ENCODE results near the gene ELANE.

ELANE gene

DNA sequence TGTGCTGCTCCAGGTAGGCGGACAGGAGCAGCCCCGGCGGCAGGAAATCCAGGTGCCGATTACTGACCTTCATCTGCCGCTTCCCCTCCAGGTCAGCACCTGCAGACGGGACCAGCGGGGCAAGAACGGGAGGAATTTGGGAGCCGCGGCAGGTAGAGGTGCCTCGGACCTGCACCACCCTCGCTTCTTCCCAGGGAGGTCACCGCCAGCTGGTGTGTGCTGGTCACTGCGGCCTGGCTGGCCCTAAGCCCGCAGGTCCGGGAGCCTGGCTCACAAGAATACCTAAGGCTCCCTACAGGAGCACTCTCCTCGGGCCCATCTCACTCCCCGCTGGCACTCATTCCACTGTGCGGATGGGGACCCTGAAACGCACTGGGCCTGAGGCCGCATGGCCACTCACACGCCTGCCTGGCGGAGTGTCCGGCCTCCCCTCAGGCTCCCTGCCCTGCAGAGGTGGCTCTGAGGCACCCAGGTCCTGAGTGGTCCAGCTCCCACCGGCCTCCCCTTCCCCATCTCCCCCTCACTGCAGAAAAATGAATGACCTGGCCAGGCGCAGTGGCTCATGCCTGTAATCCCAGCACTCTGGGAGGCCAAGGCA is 45.4 kb downstream of the ELANE start:
- DNase-seq (ENCODE audit: low read depth, low spot score) = no peak

DNA sequence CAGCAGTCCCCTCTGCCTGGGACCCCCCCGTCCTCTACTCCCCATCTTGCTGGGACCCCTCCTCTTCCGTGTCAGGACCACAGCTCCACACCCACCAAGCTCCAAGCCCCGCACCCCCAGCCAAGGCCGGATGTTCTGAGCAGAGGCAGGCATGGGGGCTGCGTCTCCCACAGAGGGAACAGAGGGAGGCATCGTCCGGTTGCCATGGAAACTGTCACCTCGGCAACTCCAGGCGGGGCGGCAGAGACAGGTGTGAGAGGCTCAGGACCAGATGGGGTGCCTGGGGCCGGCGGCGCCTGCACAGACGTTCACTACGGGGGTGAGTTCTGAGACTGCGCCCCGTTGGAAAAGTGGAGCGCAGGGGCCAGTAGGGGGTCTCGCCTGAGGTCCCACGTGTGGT is 46.6 kb downstream of the ELANE start:
- DNase-seq (ENCODE audit: low read depth, low spot score) = no peak

DNA sequence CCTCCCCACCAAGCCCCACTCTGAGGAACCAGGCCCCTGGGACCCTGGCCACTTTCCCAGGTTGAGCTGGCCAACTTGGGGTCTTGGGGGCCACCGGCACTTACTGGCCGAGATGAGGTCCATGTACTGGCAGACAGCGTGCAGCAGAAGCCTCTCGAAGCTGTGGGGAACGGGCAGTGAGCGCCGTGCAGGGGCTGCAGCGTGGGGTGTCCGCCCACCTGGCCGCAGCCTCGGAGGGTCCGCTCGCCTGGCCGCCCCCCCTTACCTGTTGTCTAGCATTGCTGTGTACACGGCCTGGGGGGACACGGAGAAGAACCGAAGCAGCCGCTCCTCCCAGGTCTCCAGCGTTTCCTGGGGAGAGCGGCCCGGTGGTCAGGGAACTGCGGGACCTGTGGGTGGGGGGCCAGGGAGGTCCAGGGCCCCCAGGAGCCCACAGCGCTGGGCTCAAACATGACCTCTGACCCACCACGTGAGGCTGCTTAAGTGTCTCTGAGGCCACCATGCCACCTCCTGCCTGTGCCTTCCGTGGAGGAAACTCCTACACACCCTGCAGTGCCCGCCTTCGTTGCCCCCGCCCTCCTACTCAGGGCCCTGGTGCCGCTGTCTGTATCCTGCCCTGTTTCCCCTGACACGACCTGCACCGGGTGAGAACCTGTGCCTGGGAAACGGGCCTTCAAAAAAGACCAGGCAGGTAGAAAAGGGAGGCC is 47.4 kb downstream of the ELANE start:
- no peak for DNase-seq (ENCODE audit: low read depth, low spot score)

DNA sequence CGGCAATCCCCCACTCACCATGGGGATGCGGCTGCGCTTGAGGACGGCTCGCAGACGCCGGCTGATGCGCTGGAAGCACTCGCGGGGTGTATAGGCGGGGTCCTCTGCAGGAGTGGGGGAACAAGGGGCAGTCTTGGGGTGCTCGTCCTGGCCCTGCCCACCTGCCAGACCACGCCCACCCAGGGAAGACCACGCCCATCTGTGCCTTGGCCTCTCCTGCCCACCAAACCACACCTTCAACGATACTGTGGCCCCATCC is 47.9 kb downstream of the ELANE start:
- no peak for DNase-seq (ENCODE audit: low read depth, low spot score)

DNA sequence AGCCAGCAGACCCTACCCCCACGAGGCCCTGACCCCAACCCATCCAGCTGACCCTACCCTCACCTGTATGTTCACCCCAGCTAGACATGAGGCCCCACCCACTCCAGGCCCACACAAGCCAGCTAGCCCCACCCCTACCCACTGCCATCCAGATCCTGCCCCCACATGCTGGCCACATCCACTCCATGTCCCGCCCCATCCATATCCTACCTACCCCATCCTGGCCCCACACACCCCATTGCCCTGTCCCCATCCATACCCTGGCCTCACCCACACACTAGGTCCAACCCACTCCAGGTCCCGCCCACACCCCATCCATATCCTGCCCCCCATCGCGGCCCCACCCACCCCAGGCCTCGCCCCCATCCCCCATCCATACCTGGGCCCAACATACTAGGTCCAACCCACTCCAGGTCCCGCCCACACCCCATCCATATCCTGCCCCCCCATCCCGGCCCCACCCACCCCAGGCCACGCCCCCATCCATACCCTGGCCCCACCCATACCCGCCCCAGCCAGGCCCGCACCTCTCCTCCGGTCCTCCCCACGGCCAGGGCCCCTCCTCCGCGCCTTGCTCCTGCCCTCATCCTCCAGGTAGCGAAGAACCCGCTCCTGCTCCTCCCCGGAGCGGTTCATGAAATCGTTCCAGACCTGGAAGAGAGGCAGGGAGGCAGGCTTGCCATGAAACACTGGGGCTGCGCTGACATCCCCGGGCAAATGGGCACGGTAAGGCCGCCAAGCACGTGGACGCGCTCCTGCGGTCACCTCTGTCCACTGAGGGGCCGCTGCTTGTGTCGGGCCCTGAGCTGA is 48.4 kb downstream of the ELANE start:
- DNase-seq (ENCODE audit: low read depth, low spot score) = no peak

DNA sequence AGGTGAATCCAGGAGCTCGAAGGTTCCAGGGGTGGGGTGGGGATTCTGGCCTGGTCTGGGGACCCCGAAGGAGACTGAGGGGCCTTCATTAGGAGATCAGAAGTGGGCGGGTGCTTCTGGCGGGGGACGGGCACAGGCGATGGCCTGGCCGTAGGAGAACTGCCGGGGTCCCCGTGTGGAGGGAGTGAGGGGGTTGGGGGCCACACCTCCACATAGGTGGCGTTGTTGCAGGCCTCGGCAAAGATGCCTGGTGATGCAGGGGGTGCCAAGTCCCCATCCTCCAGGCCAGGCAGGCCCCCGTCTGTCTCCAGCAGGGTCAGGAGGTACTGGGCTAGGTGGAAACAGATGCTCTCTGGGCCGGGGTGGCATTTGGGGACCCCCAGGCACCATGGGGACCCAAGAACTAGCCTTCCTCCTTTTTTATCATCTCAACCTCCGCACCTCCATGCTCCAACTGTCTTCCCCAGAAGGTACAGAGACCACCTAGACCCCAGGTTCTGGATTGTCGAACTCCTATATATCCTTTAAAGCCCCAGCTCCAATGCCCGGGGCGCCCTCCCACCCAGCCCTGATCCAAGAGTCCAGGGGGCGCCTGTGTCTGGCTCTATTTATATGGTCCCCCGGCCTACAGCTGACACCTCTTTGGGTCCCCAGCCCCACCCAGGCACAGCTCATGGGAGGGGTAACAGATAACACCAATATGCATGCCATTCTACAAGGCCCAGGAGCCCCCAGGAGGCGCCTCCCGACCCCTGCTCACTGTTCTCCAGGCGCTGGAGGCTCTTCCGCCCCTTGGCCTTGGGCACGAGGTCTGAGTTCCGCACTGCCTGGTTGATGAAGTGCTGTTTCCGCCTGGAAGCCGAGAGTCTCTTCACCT is 49.4 kb downstream of the ELANE start:
- DNase-seq (ENCODE audit: low read depth, low spot score) = no peak

DNA sequence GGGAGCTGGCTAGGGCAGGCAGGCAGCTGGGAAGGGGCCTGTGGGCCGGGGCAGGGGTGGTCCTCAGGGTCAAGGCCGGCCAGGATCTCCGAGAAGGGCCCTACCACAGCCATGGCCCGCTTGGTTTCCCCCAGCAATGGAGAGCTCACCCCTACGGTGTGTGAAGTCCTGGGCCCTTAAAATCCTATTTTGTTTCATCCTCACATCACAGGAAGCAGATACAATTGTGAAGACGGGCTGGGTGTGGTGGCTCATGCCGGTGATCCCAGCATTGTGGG is 49.9 kb downstream of the ELANE start:
- no peak for DNase-seq (ENCODE audit: low read depth, low spot score)

DNA sequence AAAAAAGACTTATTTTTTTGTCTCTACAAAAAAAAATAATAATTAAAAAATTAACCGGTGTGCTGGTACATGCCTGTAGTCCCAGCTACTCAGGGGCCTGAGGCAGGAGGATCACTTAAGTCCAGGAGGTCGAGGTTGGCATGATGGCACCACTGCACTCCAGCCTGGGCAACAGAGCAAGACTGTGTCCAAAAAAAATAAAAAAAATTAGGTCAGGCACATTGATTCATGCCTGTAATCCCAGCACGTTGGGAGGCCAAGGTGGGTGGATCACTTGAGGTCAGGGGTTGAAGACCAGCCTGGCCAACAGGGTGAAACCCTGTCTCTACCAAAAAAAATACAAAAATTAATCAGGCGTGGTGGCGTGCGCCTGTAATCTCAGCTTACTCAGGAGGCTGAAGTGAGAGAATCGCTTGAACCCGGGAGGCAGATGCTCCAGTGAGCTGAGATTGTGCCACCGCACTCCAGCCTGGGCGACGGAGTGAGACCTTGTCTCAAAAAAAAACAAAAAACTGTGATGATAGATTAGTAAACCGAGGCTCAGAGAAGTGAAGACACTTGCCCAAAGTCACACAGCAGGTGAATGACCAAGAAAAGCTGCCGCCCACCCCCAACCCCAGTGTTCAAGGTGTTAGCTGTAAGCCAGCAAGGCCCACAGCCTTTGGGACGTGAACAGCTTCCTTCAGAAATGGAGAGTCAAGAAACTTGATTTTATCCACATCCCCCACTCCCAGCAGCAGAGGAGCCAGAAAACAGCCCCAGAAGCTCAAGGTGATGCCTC is 50.5 kb downstream of the ELANE start:
- DNase-seq (ENCODE audit: low read depth, low spot score) = no peak

DNA sequence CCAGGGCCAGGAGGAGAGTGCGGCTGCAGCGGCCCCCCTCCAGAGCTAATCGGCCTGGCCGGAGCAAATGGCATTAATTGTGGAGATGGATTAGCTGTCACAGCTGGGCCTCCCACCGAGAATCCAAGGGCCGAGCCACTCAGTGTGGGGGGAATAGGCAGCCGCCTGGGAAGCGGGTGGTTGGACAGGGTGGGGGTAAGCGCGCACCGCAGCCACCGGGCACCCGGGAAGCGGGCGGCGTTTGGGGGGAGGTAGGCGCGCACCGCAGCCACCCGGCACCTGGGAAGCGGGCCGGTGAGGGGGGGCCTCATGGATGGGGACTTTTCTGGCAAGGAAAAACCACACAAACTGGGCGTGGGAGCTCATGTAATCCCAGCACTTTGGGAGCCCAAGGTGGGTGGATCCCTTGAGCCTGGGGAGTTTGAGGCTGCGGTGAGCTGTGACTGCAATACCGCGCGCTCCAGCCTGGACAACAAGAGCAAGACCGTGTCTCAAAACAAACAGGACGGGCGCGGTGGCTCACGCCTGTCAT is 51.2 kb downstream of the ELANE start:
- DNase-seq (ENCODE audit: low read depth, low spot score) = no peak

DNA sequence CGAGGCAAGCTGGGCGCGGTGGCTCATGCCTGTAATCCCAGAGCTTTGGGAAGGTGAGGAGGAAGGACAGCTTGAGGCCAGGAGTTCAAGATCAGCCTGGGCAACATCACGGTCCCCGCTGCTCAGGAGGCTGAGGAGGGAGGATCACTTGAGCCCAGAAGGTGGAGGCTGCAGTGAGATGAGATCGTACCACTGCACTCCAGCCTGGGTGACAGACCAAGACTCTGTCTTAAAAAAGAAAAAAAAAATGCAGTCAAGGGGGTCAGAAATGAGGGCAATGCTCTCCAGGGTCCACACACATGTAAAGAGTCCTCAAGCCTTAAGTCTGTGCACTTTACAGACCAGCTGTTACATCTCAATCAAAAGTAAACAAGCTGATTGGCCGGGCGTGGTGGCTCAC is 52.4 kb downstream of the ELANE start:
- no peak for DNase-seq (ENCODE audit: low read depth, low spot score)

All from activated CD4-positive, CD25-positive, alpha-beta regulatory T cell treated with anti-CD3 and anti-CD28 coated beads, Interleukin-2, amount 50 U/mL, for 16 hours (primary cell).